ENCODE data around the gene IVNS1ABP. TPM values are rescaled to one million over a fixed set of nuclear protein-coding genes. Genes with fewer than 3 reads are reported as not detected.
A peak's percentile ranks its signal among the peaks of the same experiment; 100 is the strongest.
"Not testable (repeated sequence)": the region's sequence is repeated elsewhere in the genome, so short reads cannot be mapped to it uniquely, and the experiment has no call there.

IVNS1ABP gene
- total RNA-seq, 1 donor from 2014 or later: 98.2 TPM

GRCh38 chr1:185328255-185328654 is 11.2 kb upstream of the IVNS1ABP start:
- Mint-ChIP-seq H3K4me1 (ENCODE audit: unreplicated experiment) (no peaks in the 10 kb centered on the region), H3K36me3 (no peaks in the 10 kb centered on the region), H3K4me3 (no peak overlapping the region), H3K27me3 (no peaks in the 10 kb centered on the region), H3K9me3 (no peaks in the 10 kb centered on the region), H3K27ac (no peak overlapping the region)
- no peak for DNase-seq (ENCODE audit: extremely low spot score, unreplicated experiment)
- TF ChIP-seq CTCF (conservative IDR thresholded peaks at IDR 0.05): no peak

- no peak for TF ChIP-seq CTCF (conservative IDR thresholded peaks at IDR 0.05)
- Mint-ChIP-seq H3K36me3 (no peaks in the 10 kb centered on the region), H3K27me3 (no peaks in the 10 kb centered on the region), H3K4me3 (no peak overlapping the region), H3K4me1 (ENCODE audit: unreplicated experiment) (no peaks in the 10 kb centered on the region), H3K9me3 (no peaks in the 10 kb centered on the region), H3K27ac (no peak overlapping the region)
- no peak for DNase-seq (ENCODE audit: extremely low spot score, unreplicated experiment)
Observed at GRCh38 chr1:185325413-185325812, 8.4 kb upstream of the IVNS1ABP start.

- H3K4me1 Mint-ChIP-seq (ENCODE audit: unreplicated experiment): peaks cover under 1% of the 10 kb centered on the region
- no peaks in the 10 kb centered on the region for H3K36me3 Mint-ChIP-seq
- no peaks in the 10 kb centered on the region for H3K9me3 Mint-ChIP-seq
- H3K4me3 Mint-ChIP-seq: no peak overlapping the region
- no peak for TF ChIP-seq CTCF (conservative IDR thresholded peaks at IDR 0.05)
- DNase-seq (ENCODE audit: extremely low spot score, unreplicated experiment): no peak
- H3K27me3 Mint-ChIP-seq: no peaks in the 10 kb centered on the region
- no peak overlapping the region for H3K27ac Mint-ChIP-seq
Observed at GRCh38 chr1:185324118-185324517, 7.1 kb upstream of the IVNS1ABP start.

GRCh38 chr1:185322636-185323035 is 5.6 kb upstream of the IVNS1ABP start:
- Mint-ChIP-seq H3K27me3 (no peaks in the 10 kb centered on the region), H3K9me3 (no peaks in the 10 kb centered on the region), H3K4me3 (no peak overlapping the region), H3K27ac (no peak overlapping the region), H3K4me1 (ENCODE audit: unreplicated experiment) (peaks cover 14% of the 10 kb centered on the region), H3K36me3 (no peaks in the 10 kb centered on the region)
- no peak for TF ChIP-seq CTCF (conservative IDR thresholded peaks at IDR 0.05)
- no peak for DNase-seq (ENCODE audit: extremely low spot score, unreplicated experiment)

GRCh38 chr1:185321653-185322221 is 4.7 kb upstream of the IVNS1ABP start:
- peaks cover 18% of the 10 kb centered on the region for H3K4me1 Mint-ChIP-seq (ENCODE audit: unreplicated experiment)
- not testable (repeated sequence) for H3K9me3 Mint-ChIP-seq; H3K27ac Mint-ChIP-seq; H3K27me3 Mint-ChIP-seq; H3K4me3 Mint-ChIP-seq; H3K36me3 Mint-ChIP-seq; DNase-seq (ENCODE audit: extremely low spot score, unreplicated experiment)

- not testable (repeated sequence) for H3K27me3 Mint-ChIP-seq; DNase-seq (ENCODE audit: extremely low spot score, unreplicated experiment); H3K4me3 Mint-ChIP-seq; H3K9me3 Mint-ChIP-seq; H3K27ac Mint-ChIP-seq; H3K36me3 Mint-ChIP-seq
- peaks cover 18% of the 10 kb centered on the region for H3K4me1 Mint-ChIP-seq (ENCODE audit: unreplicated experiment)
Observed at GRCh38 chr1:185321104-185321503, 4.1 kb upstream of the IVNS1ABP start.

- no peaks in the 10 kb centered on the region for H3K27me3 Mint-ChIP-seq
- TF ChIP-seq CTCF (conservative IDR thresholded peaks at IDR 0.05): no peak
- peak overlapping the region; percentile 61 for H3K4me3 Mint-ChIP-seq
- peaks cover 24% of the 10 kb centered on the region for H3K4me1 Mint-ChIP-seq (ENCODE audit: unreplicated experiment)
- no peaks in the 10 kb centered on the region for H3K9me3 Mint-ChIP-seq
- no peak for DNase-seq (ENCODE audit: extremely low spot score, unreplicated experiment)
- H3K36me3 Mint-ChIP-seq: peaks cover 3% of the 10 kb centered on the region
- H3K27ac Mint-ChIP-seq: peak overlapping the region; percentile 99
Observed at GRCh38 chr1:185319139-185319475, 2.1 kb upstream of the IVNS1ABP start.
